IMR-90 (cell line): Measurements from ENCODE around the gene CACNA1D. TPM values are rescaled to one million over a fixed set of nuclear protein-coding genes. Genes with fewer than 3 reads are reported as not detected.
A peak's percentile ranks its signal among the peaks of the same experiment; 100 is the strongest.

ENCODE experiments used
- ATAC-seq: fragments of 200-7000 bp; cut with Tn5 transposase; 2 replicates; pipeline ENCODE4 v1.9.1; 2020; ENCODE audit warnings: low read depth, mild to moderate bottlenecking, moderate library complexity
- BruUV-seq: library from RNA; stranded (reverse); fragments of 400-500 nt; replicated peaks from 2 replicates; lab custom pipeline; 2021; lab: Mats Ljungman, UMichigan
- CTCF ChIA-PET: fragments of 300-600 bp; formaldehyde crosslinking; extraction: SDS; loops from one replicate; lab custom pipeline; 2021; ENCODE audit warnings: antibody characterized with exemption; lab: Yijun Ruan, JAX
- POLR2A ChIA-PET: fragments of 300-600 bp; sonication (Branson Sonifier 250); formaldehyde crosslinking; loops from one replicate; lab custom pipeline; 2022; ENCODE audit warnings: antibody characterized with exemption; ENCODE audit not compliant: unreplicated experiment; lab: Charles Lee
- DNase-seq: peaks from one replicate; pipeline ENCODE4 v3.0.0; 2013
- H2AFZ ChIP-seq: replicated peaks from 2 replicates; pipeline ENCODE3; 2013; ENCODE audit warnings: low read length, mild to moderate bottlenecking; ENCODE audit not compliant: poor library complexity
- H2AK5ac ChIP-seq: 2 replicates; pipeline ENCODE4 v1.6.1; 2013; ENCODE audit warnings: low read depth, low read length, inconsistent platforms
- H2AK9ac ChIP-seq: replicated peaks from 2 replicates; pipeline ENCODE3; 2013; ENCODE audit warnings: mild to moderate bottlenecking, low read depth, low read length, moderate library complexity; ENCODE audit not compliant: poor library complexity
- H2BK120ac ChIP-seq: 2 replicates; pipeline ENCODE4 v1.6.1; 2013; ENCODE audit warnings: low read depth, low read length, inconsistent platforms
- H2BK15ac ChIP-seq: 3 replicates; pipeline ENCODE4 v1.6.1; 2013; ENCODE audit warnings: low read depth, low read length, inconsistent platforms
- H2BK20ac ChIP-seq: 2 replicates; pipeline ENCODE4 v1.6.1; 2013; ENCODE audit warnings: low read depth, mild to moderate bottlenecking, inconsistent platforms, low read length, moderate library complexity
- H2BK5ac ChIP-seq: 2 replicates; pipeline ENCODE4 v1.6.1; 2013; ENCODE audit warnings: mild to moderate bottlenecking, low read depth, low read length, inconsistent platforms; ENCODE audit not compliant: poor library complexity, severe bottlenecking
- H3K14ac ChIP-seq: replicated peaks from 2 replicates; pipeline ENCODE4 v1.6.1; 2013; ENCODE audit warnings: low read depth, low read length, inconsistent platforms
- H3K18ac ChIP-seq: 2 replicates; pipeline ENCODE4 v1.6.1; 2013; ENCODE audit warnings: low read depth, low read length, control low read depth
- H3K23ac ChIP-seq: 2 replicates; pipeline ENCODE4 v1.6.1; 2013; ENCODE audit warnings: low read depth, low read length, inconsistent platforms
- H3K27ac ChIP-seq: 2 replicates; pipeline ENCODE4 v1.5.1; 2013; ENCODE audit warnings: mild to moderate bottlenecking, control low read depth, low read length; ENCODE audit not compliant: insufficient read depth
- H3K27me3 ChIP-seq: 2 replicates; pipeline ENCODE4 v1.6.1; 2013; ENCODE audit warnings: low read length; ENCODE audit not compliant: control insufficient read depth, insufficient read depth
- H3K36me3 ChIP-seq: 2 replicates; pipeline ENCODE4 v1.6.1; 2013; ENCODE audit warnings: low read length, mixed read lengths; ENCODE audit not compliant: control insufficient read depth, insufficient read depth
- H3K4ac ChIP-seq: 2 replicates; pipeline ENCODE4 v1.6.1; 2013; ENCODE audit warnings: low read depth, low read length, inconsistent platforms
- H3K4me1 ChIP-seq: 2 replicates; pipeline ENCODE4 v1.6.1; 2013; ENCODE audit warnings: low read length, mixed read lengths; ENCODE audit not compliant: control insufficient read depth, insufficient read depth
- H3K4me2 ChIP-seq: 2 replicates; pipeline ENCODE4 v1.6.1; 2013; ENCODE audit warnings: low read depth, mild to moderate bottlenecking, control low read depth, low read length, moderate library complexity
- H3K4me3 ChIP-seq: 2 replicates; pipeline ENCODE4 v1.5.1; 2013; ENCODE audit warnings: low read depth, mild to moderate bottlenecking, control low read depth, low read length, moderate library complexity; ENCODE audit not compliant: insufficient read depth
- H3K56ac ChIP-seq: 2 replicates; pipeline ENCODE4 v1.6.1; 2013; ENCODE audit warnings: low read length, inconsistent platforms; ENCODE audit not compliant: insufficient read depth; ENCODE audit errors: extremely low read depth
- H3K79me1 ChIP-seq, 2 experiments: 2 replicates each; pipeline ENCODE4 v1.6.1; 2013; ENCODE audit warnings: low read length in 2 of 2, inconsistent platforms in 1 of 2, low read depth in 1 of 2
- H3K9ac ChIP-seq: 2 replicates; pipeline ENCODE4 v1.6.1; 2013; ENCODE audit warnings: low read depth, low read length, control low read depth
- H3K9me1 ChIP-seq: 2 replicates; pipeline ENCODE4 v1.6.1; 2013; ENCODE audit warnings: low read length, inconsistent platforms; ENCODE audit not compliant: insufficient read depth
- H3K9me3 ChIP-seq: 2 replicates; pipeline ENCODE4 v1.6.1; 2013; ENCODE audit warnings: low read length; ENCODE audit not compliant: control insufficient read depth, insufficient read depth
- H4K20me1 ChIP-seq: 2 replicates; pipeline ENCODE4 v1.6.1; 2013; ENCODE audit warnings: low read length, inconsistent platforms; ENCODE audit not compliant: insufficient read depth
- H4K5ac ChIP-seq: 2 replicates; pipeline ENCODE4 v1.6.1; 2013; ENCODE audit warnings: mild to moderate bottlenecking, low read depth, low read length, control low read depth
- H4K8ac ChIP-seq, 2 experiments: 2 replicates each; pipeline ENCODE4 v1.6.1; 2013; ENCODE audit warnings: low read depth in 2 of 2, low read length in 2 of 2, control low read depth in 1 of 2, inconsistent platforms in 1 of 2
- H4K91ac ChIP-seq: 2 replicates; pipeline ENCODE4 v1.6.1; 2013; ENCODE audit warnings: low read depth, low read length, inconsistent platforms; ENCODE audit not compliant: insufficient read depth
- BHLHE40 ChIP-seq: fragments of 150-350 bp; IDR thresholded peaks from 2 replicates; pipeline ENCODE4 v1.6.1; 2016; ENCODE audit warnings: mild to moderate bottlenecking, low read depth, low read length
- MAFK ChIP-seq: IDR thresholded peaks from 2 replicates; pipeline ENCODE4 v1.6.1; 2012; ENCODE audit warnings: low read depth, low read length, improper control_type of control experiment
- MAZ ChIP-seq: IDR thresholded peaks from 2 replicates; pipeline ENCODE4 v1.6.1; 2012; ENCODE audit warnings: low read depth, mild to moderate bottlenecking, low read length, improper control_type of control experiment, moderate library complexity, borderline replicate concordance
- MXI1 ChIP-seq: IDR thresholded peaks from 2 replicates; pipeline ENCODE4 v1.6.1; 2012; ENCODE audit warnings: low read depth, mild to moderate bottlenecking, low read length, moderate library complexity, borderline replicate concordance
- RCOR1 ChIP-seq: IDR thresholded peaks from 2 replicates; pipeline ENCODE4 v1.6.1; 2012; ENCODE audit warnings: mild to moderate bottlenecking, low read length, improper control_type of control experiment; ENCODE audit not compliant: insufficient replicate concordance
- RFX5 ChIP-seq: IDR thresholded peaks from 2 replicates; pipeline ENCODE4 v1.8.0; 2012; ENCODE audit warnings: low read depth, mild to moderate bottlenecking, low read length, moderate library complexity
- WGBS, 2 experiments: methylation state at CpG; one replicate each; pipeline versions ENCODE4 v1.1.5 to v1.1.7; 2013; ENCODE audit warnings: missing lambda C conversion rate in 2 of 2; ENCODE audit not compliant: insufficient read length in 1 of 2; ENCODE audit errors: extremely low coverage in 2 of 2; 5-methylcytosine and 5-hydroxymethylcytosine counted together
- dilution Hi-C: fragments of 300-500 bp; cut with HindIII; formaldehyde crosslinking; loops from one replicate; pipeline ENCODE4 v1.14.3; 2018; ENCODE audit warnings: low sequenced_read_pairs; ENCODE audit not compliant: unreplicated experiment
- in situ Hi-C: fragments of 300-500 bp; cut with MboI; formaldehyde crosslinking; loops from 3 replicates; pipeline ENCODE4 v1.14.3; 2019; ENCODE audit warnings: low sequenced_read_pairs, inconsistent platforms, mixed read lengths
- intact Hi-C: fragments of 100-400 bp; cut with micrococcal nuclease; formaldehyde crosslinking; loops from 2 replicates; pipeline ENCODE4 v1.10.0; 2022
- polyA plus RNA-seq, 3 experiments: library from polyadenylated mRNA; depleted of rRNA; stranded (reverse); fragments of >200 nt; gene quantifications; 2 replicates each; pipeline ENCODE4 v1.2.3, GENCODE V29; 2012; ENCODE audit warnings: low replicate concordance in 1 of 3
- total RNA-seq: library from RNA; depleted of rRNA; stranded (reverse); fragments of >200 nt; gene quantifications from 2 replicates; pipeline ENCODE4 v1.2.3, GENCODE V29; 2012
- TF ChIP-seq, protein P1 (sequence below): fragments of 150-350 bp; IDR thresholded peaks from 2 replicates; pipeline ENCODE4 v1.6.1; 2017; ENCODE audit warnings: mild to moderate bottlenecking, antibody characterized with exemption, low read length, low read depth

The CACNA1D gene
- total and polyA plus RNA-seq, 2 of the 4 experiments (the other 2 are of a cell fraction): 0.07 TPM; not detected in 1

DNA sequence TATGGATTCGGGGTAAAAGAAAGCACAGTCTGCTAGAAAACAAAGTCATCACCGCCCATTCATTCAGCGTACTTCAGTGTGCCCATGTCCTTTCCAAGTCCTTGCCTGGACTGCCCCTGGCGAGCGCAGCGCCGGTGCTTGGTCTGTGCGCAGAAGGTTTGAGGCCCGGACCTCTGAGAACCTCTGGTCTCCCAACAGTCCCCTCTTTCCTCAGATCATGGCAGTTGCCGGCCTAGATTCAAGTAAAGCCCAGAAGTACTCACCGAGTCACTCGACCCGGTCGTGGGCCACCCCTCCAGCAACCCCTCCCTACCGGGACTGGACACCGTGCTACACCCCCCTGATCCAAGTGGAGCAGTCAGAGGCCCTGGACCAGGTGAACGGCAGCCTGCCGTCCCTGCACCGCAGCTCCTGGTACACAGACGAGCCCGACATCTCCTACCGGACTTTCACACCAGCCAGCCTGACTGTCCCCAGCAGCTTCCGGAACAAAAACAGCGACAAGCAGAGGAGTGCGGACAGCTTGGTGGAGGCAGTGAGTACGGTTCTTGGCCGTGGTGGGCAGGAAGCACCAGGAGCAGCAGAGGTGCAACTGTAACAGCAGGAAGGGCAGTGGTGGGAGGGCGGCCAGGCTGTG is 315.5 kb downstream of the CACNA1D start:
- in situ Hi-C loops: no loop called here
- WGBS, 2 experiments: 92% methylated on average over 18 of the region's 28 CpGs; no CpG with 5 or more reads in 1 of the 2 experiments

More for the DNA sequence above, 315.5 kb downstream of the CACNA1D start:
- H3K23ac ChIP-seq: no peak overlapping the region
- no TSS peak for BruUV-seq
- TF ChIP-seq RCOR1 (no peak), MAFK (no peak), RFX5 (no peak), MAZ (no peak), BHLHE40 (no peak), MXI1 (no peak)
- TF ChIP-seq, protein P1, sequence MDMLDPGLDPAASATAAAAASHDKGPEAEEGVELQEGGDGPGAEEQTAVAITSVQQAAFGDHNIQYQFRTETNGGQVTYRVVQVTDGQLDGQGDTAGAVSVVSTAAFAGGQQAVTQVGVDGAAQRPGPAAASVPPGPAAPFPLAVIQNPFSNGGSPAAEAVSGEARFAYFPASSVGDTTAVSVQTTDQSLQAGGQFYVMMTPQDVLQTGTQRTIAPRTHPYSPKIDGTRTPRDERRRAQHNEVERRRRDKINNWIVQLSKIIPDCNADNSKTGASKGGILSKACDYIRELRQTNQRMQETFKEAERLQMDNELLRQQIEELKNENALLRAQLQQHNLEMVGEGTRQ: no peak
- H3K79me1 ChIP-seq: no peaks in the 10 kb centered on the region
- no peak overlapping the region for H3K4me2 ChIP-seq
- ChIA-PET POLR2A (no interaction called here), CTCF (no interaction called here)
- no peak overlapping the region for H2AK5ac ChIP-seq
- dilution Hi-C loops (no loop called here), intact Hi-C loops (no loop called here)
- H3K9me3 ChIP-seq: no peaks in the 10 kb centered on the region
- H3K9me1 ChIP-seq: peaks cover 16% of the 10 kb centered on the region
- H3K4ac ChIP-seq: no peak overlapping the region
- no peaks in the 10 kb centered on the region for H4K20me1 ChIP-seq
- no peak overlapping the region for H3K56ac ChIP-seq
- H3K14ac ChIP-seq: no peak overlapping the region
- no peak overlapping the region for H4K91ac ChIP-seq
- peaks cover 10% of the 10 kb centered on the region for H3K4me1 ChIP-seq
- no peak overlapping the region for H2BK120ac ChIP-seq
- no peak overlapping the region for H2BK15ac ChIP-seq
- no peak for DNase-seq
- H2BK5ac ChIP-seq: no peak overlapping the region
- H3K36me3 ChIP-seq: no peaks in the 10 kb centered on the region
- no peak overlapping the region for H3K9ac ChIP-seq
- peaks cover 5% of the 10 kb centered on the region for H3K27me3 ChIP-seq
- peak overlapping the region; percentile 66 for H2AFZ ChIP-seq
- no peak for ATAC-seq
- H4K8ac ChIP-seq: no peak overlapping the region
- no peak overlapping the region for H3K18ac ChIP-seq
- no peak overlapping the region for H3K4me3 ChIP-seq
- no peak overlapping the region for H4K5ac ChIP-seq
- no peak overlapping the region for H2BK20ac ChIP-seq
- H3K27ac ChIP-seq: no peak overlapping the region
- H2AK9ac ChIP-seq: no peak overlapping the region
